ENCODE data around the gene UNC93B1.

The UNC93B1 gene

DNA sequence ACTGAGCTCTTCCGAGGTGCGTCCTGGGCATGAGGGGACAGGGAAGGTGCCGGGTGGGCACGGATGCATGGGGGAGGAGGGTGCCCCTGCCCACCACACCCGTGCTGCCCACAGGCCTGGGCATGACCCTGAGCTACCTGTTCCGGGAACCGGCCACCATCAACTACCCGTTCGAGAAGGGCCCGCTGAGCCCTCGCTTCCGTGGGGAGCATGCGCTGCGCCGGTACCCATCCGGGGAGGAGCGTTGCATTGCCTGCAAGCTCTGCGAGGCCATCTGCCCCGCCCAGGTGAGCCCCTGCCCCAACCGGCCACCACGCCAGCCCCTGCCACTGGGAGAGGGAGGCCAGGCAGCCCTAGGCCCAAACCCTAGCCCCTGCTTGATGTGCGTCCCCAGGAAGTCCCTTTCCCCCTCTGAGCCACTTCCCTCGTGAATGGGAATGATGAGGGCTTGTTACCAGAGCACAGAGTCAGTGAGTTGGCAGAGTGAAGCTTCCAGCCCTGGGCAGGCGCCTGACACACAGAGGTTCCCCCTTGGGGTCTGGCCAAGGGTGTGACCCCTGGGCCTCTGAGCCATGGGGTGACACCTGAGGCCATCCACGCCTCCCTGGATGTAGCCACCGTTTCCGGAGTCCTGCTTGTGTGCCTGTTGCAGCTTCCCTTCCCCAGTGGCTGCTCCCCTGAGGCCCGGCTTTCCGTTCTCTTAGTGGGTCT, 29.3 kb upstream of the UNC93B1 start:
- peaks cover 35% of the 10 kb centered on the region for H3K4me1 Mint-ChIP-seq
- H3K9me3 Mint-ChIP-seq, result no peaks in the 10 kb centered on the region
- no peak overlapping the region for H3K4me3 Mint-ChIP-seq
- H3K36me3 Mint-ChIP-seq, result peaks cover 1% of the 10 kb centered on the region
- H3K27me3 Mint-ChIP-seq, result no peaks in the 10 kb centered on the region
- peak overlapping the region; percentile 46 for H3K27ac Mint-ChIP-seq

- Mint-ChIP-seq H3K36me3 (peaks cover 1% of the 10 kb centered on the region), H3K27me3 (no peaks in the 10 kb centered on the region), H3K4me1 (peaks cover 27% of the 10 kb centered on the region), H3K27ac (no peak overlapping the region), H3K4me3 (peak overlapping the region; percentile 99), H3K9me3 (no peaks in the 10 kb centered on the region)
Observed at GRCh38 chr11:68032003-68032402, 28.1 kb upstream of the UNC93B1 start.

DNA sequence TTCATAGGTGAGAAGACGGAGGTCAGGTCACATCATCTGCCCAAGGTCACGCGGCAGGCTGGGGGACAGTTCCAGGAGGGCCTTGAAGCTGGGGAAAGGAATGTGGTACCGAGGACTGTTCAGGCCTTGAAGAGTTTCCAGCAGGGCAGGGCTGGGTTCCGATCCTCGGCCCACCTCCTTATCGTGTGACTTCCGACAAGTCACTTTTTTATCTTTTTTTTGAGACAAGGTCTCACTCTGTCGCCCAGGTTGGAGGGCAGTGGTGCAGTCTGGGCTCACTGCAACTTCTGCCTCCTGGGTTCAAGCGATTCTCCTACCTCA, 27.2 kb upstream of the UNC93B1 start:
- H3K36me3 Mint-ChIP-seq, result peaks cover 1% of the 10 kb centered on the region
- peak overlapping the region; percentile 95 for H3K27ac Mint-ChIP-seq
- H3K9me3 Mint-ChIP-seq, result no peaks in the 10 kb centered on the region
- peaks cover 23% of the 10 kb centered on the region for H3K4me1 Mint-ChIP-seq
- H3K27me3 Mint-ChIP-seq, result no peaks in the 10 kb centered on the region
- H3K4me3 Mint-ChIP-seq, result peak overlapping the region; percentile 99

GRCh38 chr11:68030318-68031143, 26.6 kb upstream of the UNC93B1 start, which contains the start of gene NDUFS8:
Gene NDUFS8, plus strand, starts transcription at chr11:68030681. Its CDS starts 1,471 bp downstream, at chr11:68032152.
- peaks cover 23% of the 10 kb centered on the region for H3K4me1 Mint-ChIP-seq
- H3K27ac Mint-ChIP-seq, result peak within 1 kb of the TSS; percentile 95
- H3K4me3 Mint-ChIP-seq, result peak within 1 kb of the TSS; percentile 99
- peaks cover 3% of the 10 kb centered on the region for H3K36me3 Mint-ChIP-seq
- H3K9me3 Mint-ChIP-seq, result no peaks in the 10 kb centered on the region
- H3K27me3 Mint-ChIP-seq, result no peaks in the 10 kb centered on the region

DNA sequence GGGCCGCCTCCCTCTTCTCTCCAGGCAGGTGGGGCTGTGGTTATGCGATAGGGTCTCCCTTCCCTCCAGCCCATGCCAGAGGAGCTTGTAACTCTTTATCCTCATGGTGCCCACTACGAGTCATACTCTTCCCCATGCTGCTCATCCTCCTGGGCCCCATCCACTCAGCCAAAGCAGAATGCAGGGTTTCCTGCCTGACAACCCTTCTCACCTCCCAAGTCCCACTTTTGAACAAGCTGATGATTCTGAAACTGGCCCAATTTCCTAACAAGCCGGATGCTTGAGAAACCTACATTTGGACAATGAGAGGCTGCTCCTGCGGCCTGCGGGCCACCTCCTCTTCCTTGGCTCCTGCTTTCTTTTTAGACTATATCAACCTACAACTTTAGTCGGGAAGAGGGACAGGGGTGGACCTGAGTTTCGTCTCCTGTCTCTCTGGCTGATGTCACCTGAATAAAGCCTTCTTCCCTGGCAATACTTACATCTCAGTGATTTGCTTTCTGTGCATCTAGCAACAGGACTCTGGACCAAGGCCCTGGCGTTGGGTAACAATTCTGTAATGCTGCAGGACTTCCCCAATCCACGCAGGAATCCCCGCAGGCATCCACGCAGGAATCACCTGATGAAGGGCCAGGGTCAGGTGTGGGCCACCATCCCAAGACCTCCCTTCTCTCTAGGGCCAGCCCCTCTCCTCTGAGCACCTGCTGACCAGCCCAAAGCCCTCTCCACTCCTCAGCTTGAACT, 25.1 kb upstream of the UNC93B1 start:
- Mint-ChIP-seq H3K36me3 (peaks cover 6% of the 10 kb centered on the region), H3K4me3 (peak overlapping the region; percentile 99), H3K27me3 (no peaks in the 10 kb centered on the region), H3K9me3 (no peaks in the 10 kb centered on the region), H3K4me1 (peaks cover 23% of the 10 kb centered on the region), H3K27ac (no peak overlapping the region)

DNA sequence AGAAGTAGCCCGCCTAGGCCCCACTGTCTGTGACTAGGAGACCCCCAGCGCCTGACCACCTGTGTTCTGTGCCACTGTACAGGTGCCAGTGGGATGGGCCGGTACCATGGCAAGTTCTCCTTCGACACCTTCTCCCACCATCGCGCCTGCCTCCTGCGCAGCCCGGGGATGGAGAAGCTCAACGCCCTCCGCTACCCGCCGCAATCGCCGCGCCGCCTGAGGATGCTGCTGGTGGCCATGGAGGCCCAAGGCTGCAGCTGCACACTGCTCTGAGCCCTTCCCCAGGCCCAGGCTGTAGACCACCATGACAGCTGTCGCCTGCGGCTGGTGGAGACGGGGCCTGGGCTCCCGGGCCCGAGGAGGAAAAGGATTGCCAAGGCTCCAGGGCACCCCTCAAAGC, 23.8 kb upstream of the UNC93B1 start:
- Mint-ChIP-seq H3K27me3 (no peaks in the 10 kb centered on the region), H3K27ac (no peak overlapping the region), H3K9me3 (no peaks in the 10 kb centered on the region), H3K36me3 (peaks cover 6% of the 10 kb centered on the region), H3K4me3 (no peak overlapping the region), H3K4me1 (peaks cover 23% of the 10 kb centered on the region)

- H3K4me3 Mint-ChIP-seq, result no peak overlapping the region
- no peaks in the 10 kb centered on the region for H3K27me3 Mint-ChIP-seq
- H3K4me1 Mint-ChIP-seq, result peaks cover 18% of the 10 kb centered on the region
- peaks cover 5% of the 10 kb centered on the region for H3K36me3 Mint-ChIP-seq
- H3K27ac Mint-ChIP-seq, result no peak overlapping the region
- no peaks in the 10 kb centered on the region for H3K9me3 Mint-ChIP-seq
Observed at GRCh38 chr11:68026391-68027105, 22.7 kb upstream of the UNC93B1 start.

- Mint-ChIP-seq H3K4me1 (peaks cover 12% of the 10 kb centered on the region), H3K27me3 (no peaks in the 10 kb centered on the region), H3K36me3 (peaks cover 5% of the 10 kb centered on the region)
Observed at GRCh38 chr11:68025047-68025446, 21.1 kb upstream of the UNC93B1 start.

DNA sequence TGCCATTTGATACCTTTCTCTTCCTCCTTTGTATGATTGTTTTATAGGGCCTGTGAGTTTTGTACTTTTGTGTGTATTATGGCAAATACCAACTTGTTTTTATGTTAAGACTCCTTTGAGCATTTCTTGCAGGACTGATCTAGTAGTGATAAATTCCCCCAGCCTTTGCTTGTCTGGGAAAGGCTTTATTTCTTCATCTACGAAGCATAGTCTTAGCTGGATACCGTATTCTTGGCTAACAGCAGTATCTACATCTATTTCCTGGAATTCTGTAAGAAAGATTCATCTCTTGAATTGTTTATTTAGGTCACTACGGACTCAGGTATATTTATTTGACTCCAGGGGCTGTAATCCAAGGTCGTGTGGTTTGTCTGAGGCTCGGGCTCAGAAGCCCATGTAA, 20.6 kb upstream of the UNC93B1 start:
- H3K9me3 Mint-ChIP-seq, result no peaks in the 10 kb centered on the region
- H3K27ac Mint-ChIP-seq, result no peak overlapping the region
- peaks cover 5% of the 10 kb centered on the region for H3K36me3 Mint-ChIP-seq
- H3K4me1 Mint-ChIP-seq, result peaks cover 8% of the 10 kb centered on the region
- H3K4me3 Mint-ChIP-seq, result no peak overlapping the region
- H3K27me3 Mint-ChIP-seq, result no peaks in the 10 kb centered on the region

More at GRCh38 chr11:68025047-68025446, 21.1 kb upstream of the UNC93B1 start:
- Mint-ChIP-seq H3K27ac (no peak overlapping the region), H3K9me3 (no peaks in the 10 kb centered on the region), H3K4me3 (no peak overlapping the region)

- Mint-ChIP-seq H3K36me3 (peaks cover 5% of the 10 kb centered on the region), H3K4me3 (no peak overlapping the region), H3K4me1 (no peaks in the 10 kb centered on the region), H3K9me3 (no peaks in the 10 kb centered on the region), H3K27ac (no peak overlapping the region), H3K27me3 (no peaks in the 10 kb centered on the region)
Observed at GRCh38 chr11:68022531-68022930, 18.6 kb upstream of the UNC93B1 start.

DNA sequence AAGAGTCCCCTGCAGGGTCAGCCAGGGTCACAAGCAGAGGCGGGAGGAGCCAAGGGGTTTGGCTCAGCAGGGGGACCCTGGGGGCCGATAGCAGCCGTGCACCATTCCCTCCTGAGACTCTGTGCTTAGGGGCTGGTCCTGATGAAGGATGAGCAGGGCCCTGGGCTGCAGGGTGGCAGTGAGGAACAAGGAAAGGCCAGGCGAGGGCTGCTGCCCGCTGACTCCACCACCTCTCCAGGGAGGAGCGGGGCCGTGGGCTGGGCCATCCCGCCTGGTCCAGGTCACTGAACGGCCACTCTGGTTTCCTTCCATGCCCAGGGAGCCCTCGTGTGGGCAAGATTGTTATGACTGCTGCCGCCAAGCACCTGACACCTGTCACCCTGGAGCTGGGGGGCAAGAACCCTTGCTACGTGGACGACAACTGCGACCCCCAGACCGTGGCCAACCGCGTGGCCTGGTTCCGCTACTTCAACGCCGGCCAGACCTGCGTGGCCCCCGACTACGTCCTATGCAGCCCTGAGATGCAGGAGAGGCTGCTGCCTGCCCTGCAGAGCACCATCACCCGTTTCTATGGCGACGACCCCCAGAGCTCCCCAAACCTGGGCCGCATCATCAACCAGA, 17.4 kb upstream of the UNC93B1 start:
- Mint-ChIP-seq H3K27ac (no peak overlapping the region), H3K27me3 (no peaks in the 10 kb centered on the region), H3K4me3 (no peak overlapping the region), H3K9me3 (no peaks in the 10 kb centered on the region), H3K4me1 (no peaks in the 10 kb centered on the region), H3K36me3 (peaks cover 5% of the 10 kb centered on the region)

DNA sequence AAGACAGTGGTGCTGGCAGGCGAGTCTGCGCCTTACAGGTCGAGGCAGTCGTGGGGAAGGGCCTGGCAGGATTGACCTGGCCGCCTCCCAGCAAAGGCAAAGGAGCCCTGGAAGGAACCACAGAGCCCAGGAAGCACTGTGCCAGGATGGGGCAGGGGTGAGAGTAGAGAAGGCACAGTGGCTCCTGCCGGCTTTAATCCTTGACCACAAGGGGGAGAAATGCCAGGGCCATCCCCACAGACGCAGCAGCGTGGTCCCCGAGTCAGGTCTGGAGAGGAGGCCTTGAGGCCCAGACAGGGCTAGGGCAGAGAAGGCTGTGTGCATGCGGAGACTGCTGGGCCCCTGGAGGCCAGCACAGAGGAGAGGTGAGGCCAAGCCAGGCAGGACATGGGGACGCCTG, 16.7 kb upstream of the UNC93B1 start:
- H3K4me1 Mint-ChIP-seq, result no peaks in the 10 kb centered on the region
- no peaks in the 10 kb centered on the region for H3K27me3 Mint-ChIP-seq
- H3K9me3 Mint-ChIP-seq, result no peaks in the 10 kb centered on the region
- peak overlapping the region; percentile 41 for H3K27ac Mint-ChIP-seq
- no peak overlapping the region for H3K4me3 Mint-ChIP-seq
- peaks cover 4% of the 10 kb centered on the region for H3K36me3 Mint-ChIP-seq

- no peak overlapping the region for H3K27ac Mint-ChIP-seq
- no peaks in the 10 kb centered on the region for H3K4me1 Mint-ChIP-seq
- H3K36me3 Mint-ChIP-seq, result no peaks in the 10 kb centered on the region
- no peaks in the 10 kb centered on the region for H3K9me3 Mint-ChIP-seq
- H3K4me3 Mint-ChIP-seq, result no peak overlapping the region
- no peaks in the 10 kb centered on the region for H3K27me3 Mint-ChIP-seq
Observed at GRCh38 chr11:68019486-68019885, 15.6 kb upstream of the UNC93B1 start.

DNA sequence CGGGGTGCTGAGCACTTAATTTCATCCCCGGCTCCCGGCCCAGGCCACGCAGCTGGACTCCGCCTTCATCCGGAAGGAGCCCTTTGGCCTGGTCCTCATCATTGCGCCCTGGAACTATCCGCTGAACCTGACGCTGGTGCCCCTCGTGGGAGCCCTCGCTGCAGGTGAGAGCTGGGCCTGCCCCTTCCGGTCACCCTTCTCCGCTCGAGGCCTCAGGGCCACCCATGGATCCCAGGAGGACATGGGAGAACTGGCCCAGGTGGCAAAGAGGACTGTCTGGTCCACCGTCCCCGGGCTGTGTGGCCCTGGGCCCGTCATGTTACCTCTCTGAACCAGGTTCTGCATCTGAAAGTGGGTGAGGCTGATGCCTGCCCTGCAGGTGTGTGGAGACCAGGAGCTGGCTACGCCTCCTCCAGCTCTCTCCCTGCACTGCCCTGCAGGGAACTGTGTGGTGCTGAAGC, 14.9 kb upstream of the UNC93B1 start:
- no peaks in the 10 kb centered on the region for H3K36me3 Mint-ChIP-seq
- no peaks in the 10 kb centered on the region for H3K9me3 Mint-ChIP-seq
- H3K4me3 Mint-ChIP-seq, result no peak overlapping the region
- no peak overlapping the region for H3K27ac Mint-ChIP-seq
- H3K27me3 Mint-ChIP-seq, result no peaks in the 10 kb centered on the region
- no peaks in the 10 kb centered on the region for H3K4me1 Mint-ChIP-seq

All from activated naive CD4-positive, alpha-beta T cell treated with anti-CD3 and anti-CD28 coated beads, Interleukin-2, amount 50 U/mL, for 24 hours (primary cell).